H7 (cell line): ENCODE data around the gene UHRF1. TPM values are rescaled to one million over a fixed set of nuclear protein-coding genes. Genes with fewer than 3 reads are reported as not detected.
A peak's percentile ranks its signal among the peaks of the same experiment; 100 is the strongest.
"Not testable (repeated sequence)": the region's sequence is repeated elsewhere in the genome, so short reads cannot be mapped to it uniquely, and the experiment has no call there.

Source experiments
- DNase-seq: peaks from one replicate; pipeline ENCODE4 v3.0.0; 2012
- H3K27me3 ChIP-seq: 2 replicates; pipeline ENCODE4 v1.6.0; 2011; ENCODE audit warnings: mild to moderate bottlenecking, low read length; ENCODE audit not compliant: control insufficient read depth, insufficient read depth
- H3K36me3 ChIP-seq: replicated peaks from 2 replicates; pipeline ENCODE4 v1.5.1; 2011; ENCODE audit warnings: low read length; ENCODE audit not compliant: control insufficient read depth, insufficient read depth
- H3K4me3 ChIP-seq: 2 replicates; pipeline ENCODE4 v1.5.1; 2011; ENCODE audit warnings: low read depth, mild to moderate bottlenecking, control low read depth, low read length, moderate library complexity; ENCODE audit not compliant: insufficient read depth
- total RNA-seq: library from RNA; depleted of rRNA; stranded (reverse); fragments of >200 nt; shearing (Covaris generic); gene quantifications from 2 replicates; pipeline ENCODE4 v1.2.3, GENCODE V29; 2014

Gene UHRF1
- total RNA-seq, 1 experiment from 2014 or later = 54.0 TPM

- Histone ChIP-seq H3K36me3 (no peaks in the 10 kb centered on the region), H3K27me3 (no peaks in the 10 kb centered on the region), H3K4me3 (peak within 1 kb of the TSS; percentile 52)
- DNase-seq = peak; percentile 100
Observed at GRCh38 chr19:4968462-4969291, 59.4 kb downstream of the UHRF1 start, which contains the start of gene KDM4B. KDM4B (plus strand) TSS chr19:4969113; CDS start chr19:5032891, 63,778 bp downstream.

GRCh38 chr19:4969292-4969771 is 60.0 kb downstream of the UHRF1 start:
- peak overlapping the region; percentile 52 for H3K4me3 ChIP-seq
- no peaks in the 10 kb centered on the region for H3K27me3 ChIP-seq
- no peak for DNase-seq
- no peaks in the 10 kb centered on the region for H3K36me3 ChIP-seq

GRCh38 chr19:4969772-4970531 is 60.7 kb downstream of the UHRF1 start:
- no peaks in the 10 kb centered on the region for H3K36me3 ChIP-seq
- DNase-seq = peak; percentile 64
- H3K27me3 ChIP-seq = no peaks in the 10 kb centered on the region
- peak overlapping the region; percentile 52 for H3K4me3 ChIP-seq

DNA sequence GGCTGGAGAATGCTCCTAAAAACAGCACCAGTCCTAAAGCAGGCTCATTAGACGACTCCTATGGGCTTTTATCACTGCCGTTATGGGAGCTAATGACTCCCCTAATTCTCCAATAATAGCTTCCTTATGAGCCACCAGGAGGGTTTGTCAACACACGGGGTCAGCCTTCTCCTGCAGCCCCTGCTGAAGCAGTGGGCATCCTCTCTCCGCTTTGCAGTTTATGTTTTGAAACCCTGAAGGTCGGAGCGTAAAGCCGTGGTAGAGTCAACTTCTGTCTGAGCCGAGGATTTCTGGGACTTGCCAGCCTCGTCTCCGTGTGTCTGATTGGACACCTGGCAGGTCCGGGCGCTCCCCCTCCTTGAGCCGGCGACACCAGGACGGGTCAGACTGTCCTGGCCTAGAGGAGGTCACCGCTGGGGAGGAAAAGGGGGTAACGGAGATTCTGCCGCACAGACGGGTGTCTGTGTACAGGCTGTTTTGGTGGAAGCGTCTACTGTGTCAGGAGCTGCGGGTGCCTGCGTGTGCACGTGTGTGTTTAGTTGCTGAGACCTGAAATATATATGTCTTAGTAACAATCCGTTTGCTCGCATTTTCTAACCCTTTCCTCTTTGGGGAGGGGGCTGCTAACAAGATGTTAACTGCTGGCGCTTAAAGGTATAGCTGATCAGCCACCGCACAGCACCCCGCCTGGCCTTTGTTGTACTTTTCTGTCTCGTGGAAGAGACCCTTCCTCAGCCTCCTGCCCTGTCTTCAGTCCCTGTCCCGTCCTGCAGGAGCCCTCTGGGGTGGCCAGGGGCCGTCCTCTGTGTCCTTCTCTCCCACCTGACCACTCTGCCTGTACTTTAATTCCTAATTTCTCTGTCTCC is 61.5 kb downstream of the UHRF1 start:
- peak; percentile 73 for DNase-seq

DNA sequence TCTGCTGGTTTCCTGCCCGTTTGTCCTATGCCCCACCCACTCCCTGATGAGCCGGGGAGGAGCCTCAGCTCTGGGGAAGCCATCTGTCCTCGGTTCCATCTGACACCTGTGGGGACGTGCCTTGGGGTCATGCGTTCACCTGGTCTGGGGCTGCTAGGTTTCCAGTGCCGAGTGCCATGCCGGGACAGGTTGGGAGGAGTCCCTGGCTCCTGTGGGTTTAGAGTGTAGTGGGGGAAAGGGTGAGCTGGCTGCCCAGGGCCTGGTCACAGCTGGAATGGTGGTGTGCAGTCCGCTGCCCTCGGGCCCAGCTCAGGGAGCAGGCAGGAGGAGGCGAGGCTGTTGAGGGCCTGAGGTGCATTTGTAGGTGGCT is 62.1 kb downstream of the UHRF1 start:
- no peaks in the 10 kb centered on the region for H3K36me3 ChIP-seq
- peak; percentile 91 for DNase-seq
- peak overlapping the region; percentile 35 for H3K4me3 ChIP-seq
- H3K27me3 ChIP-seq = no peaks in the 10 kb centered on the region

More for the DNA sequence above, 61.5 kb downstream of the UHRF1 start:
- H3K36me3 ChIP-seq = no peaks in the 10 kb centered on the region
- no peaks in the 10 kb centered on the region for H3K27me3 ChIP-seq
- peak overlapping the region; percentile 35 for H3K4me3 ChIP-seq

GRCh38 chr19:4971816-4972495 is 62.7 kb downstream of the UHRF1 start:
- Histone ChIP-seq H3K27me3 (no peaks in the 10 kb centered on the region), H3K4me3 (no peak overlapping the region), H3K36me3 (no peaks in the 10 kb centered on the region)
- no peak for DNase-seq

GRCh38 chr19:4972509-4973230 is 63.4 kb downstream of the UHRF1 start:
- H3K4me3 ChIP-seq = no peak overlapping the region
- peak; percentile 35 for DNase-seq

GRCh38 chr19:4974880-4975469 is 65.7 kb downstream of the UHRF1 start:
- Histone ChIP-seq H3K36me3 (no peaks in the 10 kb centered on the region), H3K27me3 (no peaks in the 10 kb centered on the region), H3K4me3 (no peak overlapping the region)
- no peak for DNase-seq

More at GRCh38 chr19:4972509-4973230, 63.4 kb downstream of the UHRF1 start:
- no peaks in the 10 kb centered on the region for H3K27me3 ChIP-seq
- no peaks in the 10 kb centered on the region for H3K36me3 ChIP-seq

DNA sequence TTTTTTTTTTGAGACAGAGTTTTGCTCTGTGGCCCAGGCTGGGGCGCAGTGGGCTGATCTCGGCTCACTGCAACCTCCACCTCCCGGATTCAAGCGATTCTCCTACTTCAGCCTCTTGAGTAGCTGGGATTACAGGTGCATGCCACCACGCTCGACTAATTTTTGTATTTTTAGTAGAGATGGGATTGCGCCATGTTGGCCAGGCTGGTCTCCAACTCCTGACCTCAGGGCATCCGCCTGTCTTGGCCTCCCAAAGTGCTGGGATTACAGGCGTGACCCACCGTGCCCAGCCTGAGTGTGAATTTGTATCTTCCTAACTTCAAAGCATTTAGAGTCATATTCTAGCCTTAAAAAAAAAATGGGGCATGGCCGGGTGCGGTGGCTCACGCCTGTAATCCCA is 66.3 kb downstream of the UHRF1 start:
- not testable (repeated sequence) for DNase-seq, H3K4me3 ChIP-seq, H3K27me3 ChIP-seq

GRCh38 chr19:4976401-4977298 is 67.3 kb downstream of the UHRF1 start:
- peak; percentile 91 for DNase-seq
- Histone ChIP-seq H3K27me3 (no peaks in the 10 kb centered on the region), H3K4me3 (no peak overlapping the region), H3K36me3 (no peaks in the 10 kb centered on the region)

More for the DNA sequence above, 66.3 kb downstream of the UHRF1 start:
- not testable (repeated sequence) for H3K36me3 ChIP-seq

DNA sequence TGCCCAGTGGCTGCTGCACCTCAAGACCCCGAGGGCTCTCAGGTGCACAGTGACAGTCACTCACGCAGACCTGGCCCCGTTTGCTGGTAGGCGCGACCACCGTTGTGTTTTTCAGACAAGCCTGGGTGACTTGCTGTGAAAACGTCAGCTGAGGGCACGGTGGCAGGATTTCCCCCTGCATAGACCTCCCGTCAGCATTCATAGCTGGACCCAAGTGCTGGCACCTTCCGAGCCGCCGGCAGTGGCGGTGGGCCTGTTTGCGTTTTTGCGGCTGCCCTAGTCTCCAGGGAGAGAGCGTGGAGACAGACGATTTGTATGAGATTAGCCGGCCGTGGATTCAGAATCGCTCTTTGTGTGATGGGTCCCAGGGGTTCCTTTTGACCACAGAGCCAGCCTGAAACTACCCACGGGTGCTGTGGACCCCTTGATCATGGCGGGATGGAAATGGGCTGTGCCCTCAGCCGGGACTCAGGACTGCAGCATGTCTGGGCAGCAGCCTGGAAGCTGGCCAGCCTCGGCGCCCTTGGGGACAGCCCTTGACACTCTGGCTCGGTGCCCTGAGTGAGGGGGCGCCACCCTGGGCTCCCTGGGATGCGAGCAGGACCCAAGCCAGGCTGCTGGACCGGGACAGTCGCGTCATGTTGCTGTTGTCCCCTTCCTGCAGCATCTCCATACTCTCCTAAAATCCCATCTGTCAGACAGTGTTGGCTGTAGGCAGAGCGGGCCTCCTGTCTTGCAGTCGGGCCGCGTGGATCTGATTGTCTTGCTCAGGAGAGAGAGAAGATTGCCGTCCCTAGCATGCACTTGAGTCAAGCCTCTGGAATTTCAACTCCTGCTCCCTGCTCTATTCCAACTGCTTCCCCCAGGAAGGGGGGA is 68.2 kb downstream of the UHRF1 start:
- DNase-seq = peak; percentile 42

More for the DNA sequence above, 68.2 kb downstream of the UHRF1 start:
- Histone ChIP-seq H3K4me3 (no peak overlapping the region), H3K27me3 (no peaks in the 10 kb centered on the region), H3K36me3 (no peaks in the 10 kb centered on the region)
